Ovary (tissue), 9 donors: ENCODE measurements around the gene PRKD1. TPM values are rescaled to one million over a fixed set of nuclear protein-coding genes. Genes with fewer than 3 reads are reported as not detected.

Source experiments
- DNase-seq, 5 donors: peaks; one replicate each; pipeline ENCODE4 v3.0.0-alpha.2; 2019 to 2020
- H3K27ac ChIP-seq, 2 donors: fragments of 200-600 bp; one replicate each; pipeline versions ENCODE4 v1.5.1 to v1.8.0; 2019 to 2022
- H3K27me3 ChIP-seq: fragments of 200-600 bp; one replicate; pipeline ENCODE4 v1.8.0; 2022
- H3K36me3 ChIP-seq: fragments of 200-600 bp; sonication (generic); one replicate; pipeline ENCODE4 v1.5.1; 2019
- H3K4me1 ChIP-seq: one replicate; pipeline ENCODE4 v1.8.1; 2013; ENCODE audit warnings: mild to moderate bottlenecking, moderate library complexity; ENCODE audit not compliant: insufficient read depth
- H3K4me3 ChIP-seq: fragments of 200-600 bp; sonication (generic); one replicate; pipeline ENCODE4 v1.5.1; 2017
- H3K9me3 ChIP-seq, 2 donors: fragments of 200-600 bp in 1 of 2; sonication (generic) in 1 of 2; one replicate each; pipeline versions ENCODE4 v1.5.1 to v1.8.1; 2013 to 2019; ENCODE audit warnings: mild to moderate bottlenecking in 1 of 2, moderate library complexity in 1 of 2
- EP300 ChIP-seq: sonication (generic); formaldehyde crosslinking; IDR thresholded peaks from one replicate; pipeline ENCODE4 v1.6.1; 2017; ENCODE audit warnings: antibody characterized with exemption
- POLR2A ChIP-seq: fragments of 450-650 bp; IDR thresholded peaks from one replicate; pipeline ENCODE4 v1.6.1; 2017; ENCODE audit warnings: antibody characterized with exemption, mild to moderate bottlenecking, moderate library complexity
- WGBS, 3 donors: extraction: QIAGEN DNeasy Blood & Tissue Kit in 1 of 3; methylation state at CpG; one replicate each; pipeline versions ENCODE4 v1.1.5 to v1.1.7; 2013 to 2017; 5-methylcytosine and 5-hydroxymethylcytosine counted together
- intact Hi-C, 4 donors: fragments of 100-400 bp; cut with DNase I; formaldehyde crosslinking; loops; one replicate each; pipeline versions ENCODE4 v1.11.0 to v1.15.1; 2022 to 2023
- polyA plus RNA-seq, 2 donors: library from polyadenylated mRNA; stranded (reverse); fragments of 200-250 nt in 1 of 2; fragments of 350-450 nt in 1 of 2; fragmentation: Illumina TruSeq in 1 of 2; extraction: RNeasy Lipid Tissue Mini Kit (QIAGEN cat#74804) in 1 of 2; gene quantifications; one replicate each; pipeline ENCODE4 v1.2.3, GENCODE V29; 2013 to 2014
- total RNA-seq, 7 donors: library from RNA; depleted of rRNA in 2 of 7; stranded (reverse); fragments of >200 nt in 2 of 7; fragmentation: NEBNext Ultra II Directional in 3 of 7; extraction: Animal tissue kit (Norgen Biotek cat#: 25700) in 3 of 7; gene quantifications; one replicate each; pipeline versions ENCODE4 v1.1.0 to v1.2.4, GENCODE V29; 2016 to 2023
- TF ChIP-seq, protein P1 (sequence below), 3 donors: fragments of 450-650 bp in 2 of 3; fragments of 200-600 bp in 1 of 3; IDR thresholded peaks; one replicate each; pipeline versions ENCODE4 v1.5.1 to v1.8.0; 2016 to 2022; ENCODE audit warnings: antibody characterized with exemption in 3 of 3, mild to moderate bottlenecking in 1 of 3
- donor health status: DM: no; HTN: no; CAD: no; lungs with moderate emphysema.
- donor health status: DM: no; HTN: no; CAD: no.
- donor health status: Bipolar disorder and iron deficiency.
- donor health status: DM: yes; HTN: yes; CAD: no.
- donor health status: DM: no; HTN: no; CAD: no.
- donor health status: DM: yes; HTN: yes; CAD: no.

The PRKD1 gene
- total and polyA plus RNA-seq, 9 donors, result 7.7 to 39.9 (median 21.6) TPM

DNA sequence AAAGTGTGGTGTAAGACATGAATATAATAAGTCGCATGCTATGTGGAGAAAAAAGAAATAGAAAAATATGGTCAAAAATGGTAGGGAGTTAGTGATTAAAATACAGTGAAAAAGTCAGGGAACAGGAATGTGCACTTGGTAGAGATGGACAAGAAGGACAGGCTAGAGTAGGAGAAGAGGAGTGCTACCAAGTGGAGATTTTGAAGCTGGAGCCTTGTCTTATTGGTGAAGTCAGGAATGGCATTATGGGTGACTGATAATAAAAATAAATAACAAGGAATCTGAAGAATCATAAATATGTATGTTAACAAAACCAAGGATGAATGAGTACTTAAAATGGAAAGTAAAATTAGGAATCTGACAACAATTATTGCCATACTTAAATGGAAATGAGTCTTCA lies 204.8 kb downstream of the PRKD1 start:
- Histone ChIP-seq H3K27ac (no peak overlapping the region), H3K4me3 (no peak overlapping the region), H3K36me3 (no peaks in the 10 kb centered on the region), H3K9me3 (no peaks in the 10 kb centered on the region), H3K27me3 (no peaks in the 10 kb centered on the region), H3K4me1 (no peaks in the 10 kb centered on the region)
- TF ChIP-seq POLR2A, result no peak
- TF ChIP-seq, protein P1, sequence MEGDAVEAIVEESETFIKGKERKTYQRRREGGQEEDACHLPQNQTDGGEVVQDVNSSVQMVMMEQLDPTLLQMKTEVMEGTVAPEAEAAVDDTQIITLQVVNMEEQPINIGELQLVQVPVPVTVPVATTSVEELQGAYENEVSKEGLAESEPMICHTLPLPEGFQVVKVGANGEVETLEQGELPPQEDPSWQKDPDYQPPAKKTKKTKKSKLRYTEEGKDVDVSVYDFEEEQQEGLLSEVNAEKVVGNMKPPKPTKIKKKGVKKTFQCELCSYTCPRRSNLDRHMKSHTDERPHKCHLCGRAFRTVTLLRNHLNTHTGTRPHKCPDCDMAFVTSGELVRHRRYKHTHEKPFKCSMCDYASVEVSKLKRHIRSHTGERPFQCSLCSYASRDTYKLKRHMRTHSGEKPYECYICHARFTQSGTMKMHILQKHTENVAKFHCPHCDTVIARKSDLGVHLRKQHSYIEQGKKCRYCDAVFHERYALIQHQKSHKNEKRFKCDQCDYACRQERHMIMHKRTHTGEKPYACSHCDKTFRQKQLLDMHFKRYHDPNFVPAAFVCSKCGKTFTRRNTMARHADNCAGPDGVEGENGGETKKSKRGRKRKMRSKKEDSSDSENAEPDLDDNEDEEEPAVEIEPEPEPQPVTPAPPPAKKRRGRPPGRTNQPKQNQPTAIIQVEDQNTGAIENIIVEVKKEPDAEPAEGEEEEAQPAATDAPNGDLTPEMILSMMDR (IDR thresholded peaks at IDR 0.05), result no peak
- no peak for TF ChIP-seq EP300
- 95 to 97% (median 97%) methylated on average over 1 of the region's 1 CpG for WGBS, 3 donors
- intact Hi-C loops, result loop anchor here in 1 of 4 donors (10.0 kb wide), 1 partner anchor 58 kb away; no protein-coding TSS in a partner anchor
- no peak for DNase-seq

- intact Hi-C loops, result loop anchor here in 1 of 4 donors (10.0 kb wide), 1 partner anchor 57 kb away; no protein-coding TSS in a partner anchor
- no peaks in the 10 kb centered on the region for H3K36me3 ChIP-seq
- no peaks in the 10 kb centered on the region for H3K4me1 ChIP-seq
- no peak for DNase-seq
- TF ChIP-seq EP300 (no peak), POLR2A (no peak)
- TF ChIP-seq, protein P1 (IDR thresholded peaks at IDR 0.05), result no peak
- H3K9me3 ChIP-seq, result no peaks in the 10 kb centered on the region
- H3K27me3 ChIP-seq, result no peaks in the 10 kb centered on the region
- WGBS, 3 donors, result 6 to 17% (median 10%) methylated on average over 2 of the region's 2 CpGs
- no peak overlapping the region for H3K4me3 ChIP-seq
- H3K27ac ChIP-seq, result no peak overlapping the region
Measured at GRCh38 chr14:29721586-29721985, 206.1 kb downstream of the PRKD1 start.

DNA sequence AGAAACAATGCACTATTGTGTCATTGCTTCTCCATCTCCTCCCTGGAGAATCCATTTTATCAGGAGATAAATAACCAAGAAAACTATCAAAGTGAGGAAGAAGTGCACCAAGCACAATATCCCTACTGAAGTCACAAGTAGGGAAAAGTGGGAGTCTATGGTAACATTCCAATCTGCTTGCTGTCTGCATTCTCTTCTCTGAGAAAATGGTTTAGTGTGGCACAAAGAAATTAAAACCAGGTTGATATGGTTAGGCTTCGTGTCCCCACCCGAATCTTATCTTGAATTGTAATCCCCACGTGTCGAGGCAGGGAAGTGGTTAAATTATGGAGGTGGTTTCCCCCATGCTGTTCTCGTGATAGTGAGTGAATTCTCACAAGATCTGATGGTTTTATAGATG lies 209.7 kb downstream of the PRKD1 start:
- Histone ChIP-seq H3K9me3 (no peaks in the 10 kb centered on the region), H3K4me1 (peaks cover 5% of the 10 kb centered on the region), H3K36me3 (no peaks in the 10 kb centered on the region), H3K27ac (no peak overlapping the region), H3K27me3 (no peaks in the 10 kb centered on the region), H3K4me3 (no peak overlapping the region)
- TF ChIP-seq, protein P1 (IDR thresholded peaks at IDR 0.05), result no peak
- TF ChIP-seq POLR2A, result no peak
- TF ChIP-seq EP300, result no peak
- DNase-seq, result no peak
- WGBS, 3 donors, result 74 to 87% (median 81%) methylated on average over 5 of the region's 5 CpGs
- intact Hi-C loops, result no loop called here

DNA sequence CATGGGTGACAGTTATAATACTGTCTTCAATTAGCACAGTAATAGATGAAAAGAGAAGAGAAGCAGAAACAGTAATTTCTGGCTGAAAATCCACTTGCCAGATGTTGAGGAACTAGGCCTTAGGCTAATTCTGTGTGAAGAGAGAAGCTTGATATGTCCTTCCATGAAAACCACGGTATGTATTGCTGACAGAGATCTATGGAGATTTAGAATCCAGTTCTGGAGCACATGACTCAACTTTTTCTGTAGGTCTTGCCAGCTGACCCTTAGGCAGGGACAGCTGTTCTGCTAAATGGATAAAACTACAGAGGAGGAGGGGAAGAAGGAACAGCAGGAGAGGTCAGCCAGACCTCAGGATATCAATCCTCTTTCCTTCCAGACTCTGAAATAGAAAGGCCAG lies 211.5 kb downstream of the PRKD1 start:
- no peak overlapping the region for H3K27ac ChIP-seq
- no peak for DNase-seq
- H3K9me3 ChIP-seq, result no peaks in the 10 kb centered on the region
- intact Hi-C loops, result no loop called here
- no peaks in the 10 kb centered on the region for H3K36me3 ChIP-seq
- peaks cover 5% of the 10 kb centered on the region for H3K4me1 ChIP-seq
- H3K27me3 ChIP-seq, result no peaks in the 10 kb centered on the region
- WGBS, 3 donors, result 8 to 20% (median 10%) methylated on average over 1 of the region's 1 CpG
- TF ChIP-seq EP300, result no peak
- TF ChIP-seq, protein P1 (IDR thresholded peaks at IDR 0.05), result no peak
- no peak for TF ChIP-seq POLR2A
- no peak overlapping the region for H3K4me3 ChIP-seq
